BJ (cell line): ENCODE measurements around the gene OR2A25. TPM values are rescaled to one million over a fixed set of nuclear protein-coding genes. Genes with fewer than 3 reads are reported as not detected.
A peak's percentile ranks its signal among the peaks of the same experiment; 100 is the strongest.
"Not testable (repeated sequence)": the region's sequence is repeated elsewhere in the genome, so short reads cannot be mapped to it uniquely, and the experiment has no call there.

Experiments used
- CTCF ChIA-PET: fragments of 350-600 bp; formaldehyde crosslinking; extraction: SDS; loops from one replicate; lab custom pipeline; 2021; ENCODE audit warnings: antibody characterized with exemption, inconsistent platforms; lab: Yijun Ruan, JAX
- POLR2A ChIA-PET: fragments of 300-600 bp; sonication (Branson Sonifier 250); formaldehyde crosslinking; extraction: SDS; loops from one replicate; lab custom pipeline; 2021; ENCODE audit warnings: antibody characterized with exemption; lab: Charles Lee
- DNase-seq: peaks from one replicate; pipeline ENCODE4 v3.0.0-alpha.2; 2011; ENCODE audit warnings: low read depth
- H3K27me3 ChIP-seq: 2 replicates; pipeline ENCODE4 v1.6.0; 2011; ENCODE audit warnings: low read length; ENCODE audit not compliant: control insufficient read depth, insufficient read depth
- H3K36me3 ChIP-seq: 2 replicates; pipeline ENCODE4 v1.5.1; 2011; ENCODE audit warnings: low read length; ENCODE audit not compliant: control insufficient read depth, insufficient read depth
- H3K4me3 ChIP-seq: 2 replicates; pipeline ENCODE4 v1.5.1; 2011; ENCODE audit warnings: low read depth, mild to moderate bottlenecking, control low read depth, low read length
- CTCF ChIP-seq: IDR thresholded peaks from 2 replicates; pipeline ENCODE4 v1.5.1; 2011; ENCODE audit warnings: low read depth, mild to moderate bottlenecking, control low read depth, inconsistent platforms, low read length, moderate library complexity; ENCODE audit not compliant: insufficient read depth
- polyA plus RNA-seq: library from polyadenylated mRNA; depleted of rRNA; stranded (reverse); fragments of >200 nt; gene quantifications from 2 replicates; pipeline ENCODE4 v1.2.3, GENCODE V29; 2011

OR2A25 gene
- polyA plus RNA-seq, 1 experiment, result not detected

DNA sequence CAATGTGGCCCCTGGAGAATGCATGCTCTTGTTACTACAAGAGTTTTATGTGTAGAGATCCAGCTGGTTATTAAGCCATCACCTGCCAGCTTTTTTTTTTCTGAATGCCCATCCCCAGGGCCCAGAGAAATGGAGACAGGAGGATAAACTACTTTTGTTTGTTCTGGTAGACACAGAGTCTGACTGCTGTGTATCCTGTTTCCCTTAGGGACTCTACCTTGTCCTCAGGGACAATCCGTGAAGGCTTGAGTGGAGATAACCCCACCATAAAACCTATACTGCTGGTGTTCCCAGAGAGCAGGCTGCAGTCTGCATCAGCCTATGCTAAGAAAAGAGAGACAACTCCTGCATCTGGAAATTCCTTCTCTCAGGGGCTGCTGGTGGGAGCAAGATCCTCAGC lies 21.0 kb upstream of the OR2A25 start, which contains the start of gene OR2A5:
Gene OR2A5 (plus strand): TSS at position 301 of the 400 bp plus-strand sequence. CDS start 1,454 bp downstream, outside the sequence.
- POLR2A ChIA-PET, result no interaction called here
- Histone ChIP-seq H3K4me3 (no peak within 1 kb of the TSS), H3K27me3 (no peaks in the 10 kb centered on the region), H3K36me3 (no peaks in the 10 kb centered on the region)
- CTCF ChIA-PET, result no interaction called here
- DNase-seq, result no peak
- TF ChIP-seq CTCF, result no peak

DNA sequence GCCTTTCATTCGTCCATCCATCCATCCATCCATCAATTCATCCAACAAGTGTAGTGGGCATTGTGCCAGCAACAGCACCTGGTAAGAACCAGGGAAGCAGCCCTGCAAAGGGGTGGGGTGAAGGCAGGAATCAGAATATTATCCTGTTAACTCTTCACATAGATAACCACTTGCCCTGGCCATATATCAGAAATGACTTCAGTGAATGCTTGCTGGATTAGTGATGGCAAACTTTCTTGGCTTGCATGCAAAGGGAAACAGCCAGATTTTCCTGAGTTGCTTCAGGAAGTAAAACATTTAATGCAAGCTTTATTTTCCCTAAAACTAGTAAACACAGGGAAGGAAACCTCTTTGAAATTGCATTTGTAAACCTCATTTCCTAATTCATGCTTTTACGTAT lies 20.1 kb upstream of the OR2A25 start:
- no peaks in the 10 kb centered on the region for H3K27me3 ChIP-seq
- no peaks in the 10 kb centered on the region for H3K36me3 ChIP-seq
- POLR2A ChIA-PET, result no interaction called here
- TF ChIP-seq CTCF, result no peak
- no peak for DNase-seq
- CTCF ChIA-PET, result no interaction called here
- H3K4me3 ChIP-seq, result no peak overlapping the region

GRCh38 chr7:144050093-144050492 lies 19.5 kb upstream of the OR2A25 start:
- H3K36me3 ChIP-seq, result no peaks in the 10 kb centered on the region
- no peak overlapping the region for H3K4me3 ChIP-seq
- CTCF ChIA-PET, result no interaction called here
- TF ChIP-seq CTCF, result no peak
- POLR2A ChIA-PET, result no interaction called here
- DNase-seq, result no peak
- no peaks in the 10 kb centered on the region for H3K27me3 ChIP-seq

GRCh38 chr7:144050884-144051283 lies 18.7 kb upstream of the OR2A25 start:
- H3K27me3 ChIP-seq, DNase-seq, H3K36me3 ChIP-seq, CTCF ChIA-PET, POLR2A ChIA-PET, H3K4me3 ChIP-seq: not testable (repeated sequence)

DNA sequence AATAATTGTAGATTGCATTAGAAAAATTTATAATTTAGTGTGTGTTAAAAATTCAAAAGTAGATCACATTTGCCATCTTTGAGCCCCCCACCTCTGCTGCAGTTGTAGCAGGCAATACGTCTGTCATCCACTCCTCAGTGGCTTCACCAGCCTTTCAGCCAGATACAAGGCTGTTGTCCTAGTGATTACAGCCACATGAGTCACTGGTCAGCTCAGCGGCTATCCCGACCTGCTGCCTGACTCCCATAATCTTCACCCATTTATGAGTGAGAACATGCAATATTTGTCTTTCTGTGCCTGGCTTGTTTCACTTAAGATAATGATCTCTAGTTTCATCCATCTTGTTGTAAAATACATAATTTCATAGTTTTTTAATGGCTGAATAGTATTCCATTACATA lies 11.7 kb upstream of the OR2A25 start:
- CTCF ChIA-PET, result no interaction called here
- Histone ChIP-seq H3K4me3 (no peak overlapping the region), H3K36me3 (no peaks in the 10 kb centered on the region), H3K27me3 (no peaks in the 10 kb centered on the region)
- POLR2A ChIA-PET, result no interaction called here
- no peak for DNase-seq
- no peak for TF ChIP-seq CTCF

- DNase-seq, result no peak
- TF ChIP-seq CTCF, result 0 out of 2 replicates have a peak, but pooled peaks have one; percentile 16
- POLR2A ChIA-PET, result no interaction called here
- CTCF ChIA-PET, result interaction anchor here (1.3 kb wide), 1 partner anchor 64 kb away, joined by 4 read pairs; no protein-coding TSS in a partner anchor
- H3K36me3 ChIP-seq, result no peaks in the 10 kb centered on the region
- no peaks in the 10 kb centered on the region for H3K27me3 ChIP-seq
- H3K4me3 ChIP-seq, result no peak overlapping the region
These were observed 5.9 kb upstream of the OR2A25 start for GRCh38 chr7:144063710-144064109.
